Measurements from ENCODE around the gene TNRC18. TPM values are rescaled to one million over a fixed set of nuclear protein-coding genes. Genes with fewer than 3 reads are reported as not detected.

Gene TNRC18
- total and polyA plus RNA-seq, 9 of the 15 experiments (the other 6 are each of a cell fraction or from before 2014, with no cell fraction given) = 0.03 to 43.2 (median 18.0) TPM

GRCh38 chr7:5429253-5429856, 5.7 kb upstream of the TNRC18 start (continued):
- TF ChIP-seq ETV1 (tag; conservative IDR thresholded peaks at IDR 0.05; ENCODE audit: low read depth) (peak; percentile 36; the same call in 1 of the 2 replicates), DACH1 (IDR thresholded peaks at IDR 0.05; ENCODE audit: partially characterized antibody) (no peak), CHD1 (IDR thresholded peaks at IDR 0.05; ENCODE audit: low read length) (peak; percentile 47), MLX (CRISPR knock-in tag; conservative IDR thresholded peaks at IDR 0.05) (peak in 1 of 2 experiments; percentile 68; a peak in 1 of 4 replicates), ZBED1 (IDR thresholded peaks at IDR 0.05) (0 out of 2 replicates have a peak, but pooled peaks have one; percentile 52), ZNF707 (CRISPR knock-in tag; conservative IDR thresholded peaks at IDR 0.05) (no peak), GTF2E2 (tag; IDR thresholded peaks at IDR 0.05) (peak; percentile 51; the same call in 1 of the 2 replicates), TEAD1 (CRISPR knock-in tag; IDR thresholded peaks at IDR 0.05) (peak in 1 of 2 experiments; percentile 35; a peak in 1 of 4 replicates), TBL1XR1 (IDR thresholded peaks at IDR 0.05; ENCODE audit: low read length in 2 of 2) (peak in 1 of 2 experiments; percentile 8; a peak in 1 of 4 replicates), HMG20B (CRISPR knock-in tag; IDR thresholded peaks at IDR 0.05) (peak; percentile 17; the same call in 1 of the 2 replicates)
- TF ChIP-seq, protein P1, sequence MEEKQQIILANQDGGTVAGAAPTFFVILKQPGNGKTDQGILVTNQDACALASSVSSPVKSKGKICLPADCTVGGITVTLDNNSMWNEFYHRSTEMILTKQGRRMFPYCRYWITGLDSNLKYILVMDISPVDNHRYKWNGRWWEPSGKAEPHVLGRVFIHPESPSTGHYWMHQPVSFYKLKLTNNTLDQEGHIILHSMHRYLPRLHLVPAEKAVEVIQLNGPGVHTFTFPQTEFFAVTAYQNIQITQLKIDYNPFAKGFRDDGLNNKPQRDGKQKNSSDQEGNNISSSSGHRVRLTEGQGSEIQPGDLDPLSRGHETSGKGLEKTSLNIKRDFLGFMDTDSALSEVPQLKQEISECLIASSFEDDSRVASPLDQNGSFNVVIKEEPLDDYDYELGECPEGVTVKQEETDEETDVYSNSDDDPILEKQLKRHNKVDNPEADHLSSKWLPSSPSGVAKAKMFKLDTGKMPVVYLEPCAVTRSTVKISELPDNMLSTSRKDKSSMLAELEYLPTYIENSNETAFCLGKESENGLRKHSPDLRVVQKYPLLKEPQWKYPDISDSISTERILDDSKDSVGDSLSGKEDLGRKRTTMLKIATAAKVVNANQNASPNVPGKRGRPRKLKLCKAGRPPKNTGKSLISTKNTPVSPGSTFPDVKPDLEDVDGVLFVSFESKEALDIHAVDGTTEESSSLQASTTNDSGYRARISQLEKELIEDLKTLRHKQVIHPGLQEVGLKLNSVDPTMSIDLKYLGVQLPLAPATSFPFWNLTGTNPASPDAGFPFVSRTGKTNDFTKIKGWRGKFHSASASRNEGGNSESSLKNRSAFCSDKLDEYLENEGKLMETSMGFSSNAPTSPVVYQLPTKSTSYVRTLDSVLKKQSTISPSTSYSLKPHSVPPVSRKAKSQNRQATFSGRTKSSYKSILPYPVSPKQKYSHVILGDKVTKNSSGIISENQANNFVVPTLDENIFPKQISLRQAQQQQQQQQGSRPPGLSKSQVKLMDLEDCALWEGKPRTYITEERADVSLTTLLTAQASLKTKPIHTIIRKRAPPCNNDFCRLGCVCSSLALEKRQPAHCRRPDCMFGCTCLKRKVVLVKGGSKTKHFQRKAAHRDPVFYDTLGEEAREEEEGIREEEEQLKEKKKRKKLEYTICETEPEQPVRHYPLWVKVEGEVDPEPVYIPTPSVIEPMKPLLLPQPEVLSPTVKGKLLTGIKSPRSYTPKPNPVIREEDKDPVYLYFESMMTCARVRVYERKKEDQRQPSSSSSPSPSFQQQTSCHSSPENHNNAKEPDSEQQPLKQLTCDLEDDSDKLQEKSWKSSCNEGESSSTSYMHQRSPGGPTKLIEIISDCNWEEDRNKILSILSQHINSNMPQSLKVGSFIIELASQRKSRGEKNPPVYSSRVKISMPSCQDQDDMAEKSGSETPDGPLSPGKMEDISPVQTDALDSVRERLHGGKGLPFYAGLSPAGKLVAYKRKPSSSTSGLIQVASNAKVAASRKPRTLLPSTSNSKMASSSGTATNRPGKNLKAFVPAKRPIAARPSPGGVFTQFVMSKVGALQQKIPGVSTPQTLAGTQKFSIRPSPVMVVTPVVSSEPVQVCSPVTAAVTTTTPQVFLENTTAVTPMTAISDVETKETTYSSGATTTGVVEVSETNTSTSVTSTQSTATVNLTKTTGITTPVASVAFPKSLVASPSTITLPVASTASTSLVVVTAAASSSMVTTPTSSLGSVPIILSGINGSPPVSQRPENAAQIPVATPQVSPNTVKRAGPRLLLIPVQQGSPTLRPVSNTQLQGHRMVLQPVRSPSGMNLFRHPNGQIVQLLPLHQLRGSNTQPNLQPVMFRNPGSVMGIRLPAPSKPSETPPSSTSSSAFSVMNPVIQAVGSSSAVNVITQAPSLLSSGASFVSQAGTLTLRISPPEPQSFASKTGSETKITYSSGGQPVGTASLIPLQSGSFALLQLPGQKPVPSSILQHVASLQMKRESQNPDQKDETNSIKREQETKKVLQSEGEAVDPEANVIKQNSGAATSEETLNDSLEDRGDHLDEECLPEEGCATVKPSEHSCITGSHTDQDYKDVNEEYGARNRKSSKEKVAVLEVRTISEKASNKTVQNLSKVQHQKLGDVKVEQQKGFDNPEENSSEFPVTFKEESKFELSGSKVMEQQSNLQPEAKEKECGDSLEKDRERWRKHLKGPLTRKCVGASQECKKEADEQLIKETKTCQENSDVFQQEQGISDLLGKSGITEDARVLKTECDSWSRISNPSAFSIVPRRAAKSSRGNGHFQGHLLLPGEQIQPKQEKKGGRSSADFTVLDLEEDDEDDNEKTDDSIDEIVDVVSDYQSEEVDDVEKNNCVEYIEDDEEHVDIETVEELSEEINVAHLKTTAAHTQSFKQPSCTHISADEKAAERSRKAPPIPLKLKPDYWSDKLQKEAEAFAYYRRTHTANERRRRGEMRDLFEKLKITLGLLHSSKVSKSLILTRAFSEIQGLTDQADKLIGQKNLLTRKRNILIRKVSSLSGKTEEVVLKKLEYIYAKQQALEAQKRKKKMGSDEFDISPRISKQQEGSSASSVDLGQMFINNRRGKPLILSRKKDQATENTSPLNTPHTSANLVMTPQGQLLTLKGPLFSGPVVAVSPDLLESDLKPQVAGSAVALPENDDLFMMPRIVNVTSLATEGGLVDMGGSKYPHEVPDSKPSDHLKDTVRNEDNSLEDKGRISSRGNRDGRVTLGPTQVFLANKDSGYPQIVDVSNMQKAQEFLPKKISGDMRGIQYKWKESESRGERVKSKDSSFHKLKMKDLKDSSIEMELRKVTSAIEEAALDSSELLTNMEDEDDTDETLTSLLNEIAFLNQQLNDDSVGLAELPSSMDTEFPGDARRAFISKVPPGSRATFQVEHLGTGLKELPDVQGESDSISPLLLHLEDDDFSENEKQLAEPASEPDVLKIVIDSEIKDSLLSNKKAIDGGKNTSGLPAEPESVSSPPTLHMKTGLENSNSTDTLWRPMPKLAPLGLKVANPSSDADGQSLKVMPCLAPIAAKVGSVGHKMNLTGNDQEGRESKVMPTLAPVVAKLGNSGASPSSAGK (IDR thresholded peaks at IDR 0.05) = peak; percentile 66; the same call in 1 of the 2 replicates
